ENCODE measurements around the gene MYO5C. TPM values are rescaled to one million over a fixed set of nuclear protein-coding genes. Genes with fewer than 3 reads are reported as not detected.

MYO5C gene
- total and polyA plus RNA-seq, 2 of the 13 experiments (the other 11 are each of a cell fraction or from before 2014, with no cell fraction given), result 15.7 to 23.7 TPM

- TF ChIP-seq ZNF276 (CRISPR knock-in tag; IDR thresholded peaks at IDR 0.05; ENCODE audit: low read depth) (peak; percentile 58; the same call in 1 of the 2 replicates), NFE2 (CRISPR knock-in tag; IDR thresholded peaks at IDR 0.05) (no peak), POLR2AphosphoS2 (IDR thresholded peaks at IDR 0.05; ENCODE audit: low read depth, low read length) (no peak), ARID4A (CRISPR knock-in tag; IDR thresholded peaks at IDR 0.05; ENCODE audit: borderline replicate concordance) (peak; percentile 94), DNMT3B (CRISPR knock-in tag; conservative IDR thresholded peaks at IDR 0.05) (peak; percentile 78; the same call in 1 of the 2 replicates), HES4 (CRISPR knock-in tag; IDR thresholded peaks at IDR 0.05; ENCODE audit: borderline replicate concordance) (0 out of 2 replicates have a peak, but pooled peaks have one; percentile 30), ZFP90 (CRISPR knock-in tag; IDR thresholded peaks at IDR 0.05; ENCODE audit: borderline replicate concordance) (peak; percentile 87; the same call in 1 of the 2 replicates), ZNF121 (CRISPR knock-in tag; IDR thresholded peaks at IDR 0.05) (peak; percentile 50; the same call in 1 of the 2 replicates), PRDM15 (CRISPR knock-in tag; IDR thresholded peaks at IDR 0.05) (0 out of 2 replicates have a peak, but pooled peaks have one; percentile 31), MLLT10 (CRISPR knock-in tag; IDR thresholded peaks at IDR 0.05) (no peak), TOE1 (CRISPR knock-in tag; IDR thresholded peaks at IDR 0.05) (peak; percentile 70; the same call in 1 of the 2 replicates), SIN3A (IDR thresholded peaks at IDR 0.05; ENCODE audit: borderline replicate concordance, low read depth, low read length) (peak; percentile 88), GRHL1 (CRISPR knock-in tag; conservative IDR thresholded peaks at IDR 0.05) (no peak)
Observed at GRCh38 chr15:52288051-52288942, 7.3 kb downstream of the MYO5C start (continued).
